WERI-Rb-1 (cell line): ENCODE measurements around the gene BRMS1L.

ENCODE experiments used
- DNase-seq: peaks from one replicate; pipeline ENCODE4 v3.0.0-alpha.2; 2020
- H3K27ac ChIP-seq: fragments of 250-450 bp; sonication (Bioruptor Pico); 2 replicates; pipeline ENCODE4 v1.5.1; 2020; ENCODE audit warnings: mild to moderate bottlenecking, moderate library complexity
- H3K27me3 ChIP-seq: fragments of 250-450 bp; sonication (Bioruptor Pico); 2 replicates; pipeline ENCODE4 v1.5.1; 2021; ENCODE audit warnings: mild to moderate bottlenecking, low read depth, moderate library complexity; ENCODE audit not compliant: insufficient read depth, severe bottlenecking
- H3K36me3 ChIP-seq: fragments of 250-450 bp; sonication (Bioruptor Pico); 2 replicates; pipeline ENCODE4 v1.5.1; 2020; ENCODE audit warnings: mild to moderate bottlenecking, moderate library complexity
- H3K4me3 ChIP-seq: 2 replicates; pipeline ENCODE4 v1.5.1; 2011; ENCODE audit warnings: low read depth, mild to moderate bottlenecking, control low read depth, low read length
- H3K9me3 ChIP-seq: fragments of 250-450 bp; sonication (Bioruptor Pico); 2 replicates; pipeline ENCODE4 v1.5.1; 2021; ENCODE audit warnings: mild to moderate bottlenecking, moderate library complexity; ENCODE audit not compliant: severe bottlenecking
- TF ChIP-seq, protein P1 (sequence below): IDR thresholded peaks from 2 replicates; pipeline ENCODE4 v1.5.1; 2011; ENCODE audit warnings: low read depth, mild to moderate bottlenecking, control low read depth, inconsistent platforms, low read length

The BRMS1L gene

DNA sequence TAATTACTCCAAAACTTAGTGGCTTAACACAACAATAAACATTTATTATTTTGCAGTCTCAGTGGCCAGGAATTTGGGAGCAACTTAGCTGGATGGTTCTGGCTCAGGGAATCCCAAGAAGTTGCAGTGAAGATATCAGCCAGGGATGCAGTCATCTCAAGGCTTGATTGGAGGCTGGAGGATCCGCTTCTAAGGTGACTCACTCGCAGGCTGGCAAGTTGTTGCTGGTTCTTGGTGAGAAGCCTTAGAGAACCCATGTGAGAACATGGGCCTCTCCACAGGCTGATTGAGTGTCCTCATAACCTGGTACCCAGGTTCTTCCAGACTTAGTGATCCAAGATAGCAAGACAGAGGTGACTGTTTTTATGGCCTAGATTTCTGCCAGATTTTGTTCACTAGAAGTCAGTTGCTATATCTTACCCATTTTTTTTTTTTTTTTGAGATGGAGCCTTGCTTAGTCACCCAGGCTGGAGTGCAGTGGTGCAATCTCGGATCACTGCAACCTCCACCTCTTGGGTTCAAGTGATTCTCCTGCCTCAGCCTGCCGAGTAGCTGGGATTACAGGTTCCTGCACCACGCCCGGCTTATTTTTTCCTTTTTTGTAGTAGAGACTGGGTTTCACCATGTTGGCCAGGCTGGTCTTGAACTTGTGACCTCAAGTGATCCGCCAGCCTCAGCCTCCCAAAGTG is 32.5 kb downstream of the BRMS1L start:
- TF ChIP-seq, protein P1, sequence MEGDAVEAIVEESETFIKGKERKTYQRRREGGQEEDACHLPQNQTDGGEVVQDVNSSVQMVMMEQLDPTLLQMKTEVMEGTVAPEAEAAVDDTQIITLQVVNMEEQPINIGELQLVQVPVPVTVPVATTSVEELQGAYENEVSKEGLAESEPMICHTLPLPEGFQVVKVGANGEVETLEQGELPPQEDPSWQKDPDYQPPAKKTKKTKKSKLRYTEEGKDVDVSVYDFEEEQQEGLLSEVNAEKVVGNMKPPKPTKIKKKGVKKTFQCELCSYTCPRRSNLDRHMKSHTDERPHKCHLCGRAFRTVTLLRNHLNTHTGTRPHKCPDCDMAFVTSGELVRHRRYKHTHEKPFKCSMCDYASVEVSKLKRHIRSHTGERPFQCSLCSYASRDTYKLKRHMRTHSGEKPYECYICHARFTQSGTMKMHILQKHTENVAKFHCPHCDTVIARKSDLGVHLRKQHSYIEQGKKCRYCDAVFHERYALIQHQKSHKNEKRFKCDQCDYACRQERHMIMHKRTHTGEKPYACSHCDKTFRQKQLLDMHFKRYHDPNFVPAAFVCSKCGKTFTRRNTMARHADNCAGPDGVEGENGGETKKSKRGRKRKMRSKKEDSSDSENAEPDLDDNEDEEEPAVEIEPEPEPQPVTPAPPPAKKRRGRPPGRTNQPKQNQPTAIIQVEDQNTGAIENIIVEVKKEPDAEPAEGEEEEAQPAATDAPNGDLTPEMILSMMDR = no peak
- H3K27ac ChIP-seq = no peak overlapping the region
- no peak overlapping the region for H3K4me3 ChIP-seq
- peaks cover 28% of the 10 kb centered on the region for H3K36me3 ChIP-seq
- DNase-seq = no peak
- no peaks in the 10 kb centered on the region for H3K9me3 ChIP-seq
- H3K27me3 ChIP-seq = no peaks in the 10 kb centered on the region

DNA sequence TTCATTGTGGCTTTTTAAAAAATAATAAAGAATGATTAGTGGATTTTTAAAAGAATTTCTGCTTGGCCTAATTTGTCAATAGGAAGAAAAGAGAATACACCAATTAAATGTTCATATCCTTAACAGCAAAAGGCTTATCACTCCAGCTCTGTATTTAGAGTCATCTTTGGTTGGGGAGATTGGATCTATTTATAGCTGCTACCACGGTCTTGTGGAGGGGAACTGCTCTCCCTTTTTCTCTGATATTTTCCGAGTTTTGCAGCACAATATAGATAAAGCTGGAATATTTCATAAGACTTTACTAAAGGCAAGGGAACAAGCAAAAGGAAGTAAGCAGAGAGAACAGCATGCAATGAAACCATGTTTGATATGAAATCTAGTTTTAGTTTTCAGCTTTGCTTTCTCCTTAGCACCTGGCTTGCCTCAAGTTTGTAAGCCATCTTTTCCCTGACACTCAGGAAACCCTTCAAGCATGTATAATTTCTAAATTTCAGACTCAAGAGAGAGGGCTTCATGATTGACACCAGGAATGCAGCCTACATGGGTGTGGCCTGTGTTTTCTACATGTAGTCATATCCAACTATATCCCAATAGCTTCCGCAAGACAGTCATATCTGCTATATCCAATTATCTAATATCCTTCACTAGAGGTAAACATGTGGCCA is 35.2 kb downstream of the BRMS1L start:
- no peaks in the 10 kb centered on the region for H3K27me3 ChIP-seq
- H3K36me3 ChIP-seq = peaks cover 42% of the 10 kb centered on the region
- no peak overlapping the region for H3K27ac ChIP-seq
- TF ChIP-seq, protein P1 = no peak
- no peak for DNase-seq
- no peaks in the 10 kb centered on the region for H3K9me3 ChIP-seq
- no peak overlapping the region for H3K4me3 ChIP-seq

- H3K4me3 ChIP-seq = no peak overlapping the region
- no peaks in the 10 kb centered on the region for H3K9me3 ChIP-seq
- peaks cover 32% of the 10 kb centered on the region for H3K36me3 ChIP-seq
- H3K27ac ChIP-seq = no peak overlapping the region
- no peaks in the 10 kb centered on the region for H3K27me3 ChIP-seq
- TF ChIP-seq, protein P1 = no peak
- no peak for DNase-seq
These were observed 39.6 kb downstream of the BRMS1L start for GRCh38 chr14:35865611-35866324.

- H3K27ac ChIP-seq = no peak overlapping the region
- H3K27me3 ChIP-seq = no peaks in the 10 kb centered on the region
- no peak overlapping the region for H3K4me3 ChIP-seq
- peaks cover 36% of the 10 kb centered on the region for H3K36me3 ChIP-seq
- TF ChIP-seq, protein P1 = no peak
- DNase-seq = no peak
- H3K9me3 ChIP-seq = no peaks in the 10 kb centered on the region
These were observed 40.6 kb downstream of the BRMS1L start for GRCh38 chr14:35866595-35867279.

DNA sequence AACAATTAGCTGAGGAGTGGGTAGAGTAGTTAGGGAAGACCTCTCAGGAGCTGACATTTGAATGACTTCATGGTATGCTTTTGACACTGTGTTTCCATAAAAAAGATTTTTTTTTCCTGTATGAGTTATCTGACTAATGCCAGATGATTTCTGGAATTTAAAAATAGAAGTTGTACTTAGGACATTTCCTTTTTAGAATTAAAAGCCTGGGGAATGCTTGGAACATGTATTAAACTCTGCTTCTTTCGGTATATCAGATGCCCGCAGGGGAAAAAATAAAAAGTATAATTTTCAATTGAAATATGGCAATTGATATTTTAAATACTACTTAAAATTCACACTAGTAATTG is 41.1 kb downstream of the BRMS1L start:
- DNase-seq = no peak
- TF ChIP-seq, protein P1 = no peak
- Histone ChIP-seq H3K4me3 (no peak overlapping the region), H3K27me3 (no peaks in the 10 kb centered on the region), H3K36me3 (peaks cover 36% of the 10 kb centered on the region), H3K9me3 (no peaks in the 10 kb centered on the region), H3K27ac (no peak overlapping the region)
